Measurements from ENCODE around the gene GDPD5. TPM values are rescaled to one million over a fixed set of nuclear protein-coding genes. Genes with fewer than 3 reads are reported as not detected.

GDPD5 gene
- total RNA-seq, 3 donors from 2014 or later = 5.4 to 10.9 (median 9.8) TPM

- H3K27me3 Mint-ChIP-seq (ENCODE audit: low read depth) = no peaks in the 10 kb centered on the region
- no peak overlapping the region for H3K4me3 Mint-ChIP-seq
- no peak for DNase-seq
- H3K9me3 Mint-ChIP-seq = no peaks in the 10 kb centered on the region
- no peaks in the 10 kb centered on the region for H3K36me3 Mint-ChIP-seq (ENCODE audit: insufficient read depth)
- no peaks in the 10 kb centered on the region for H3K4me1 Mint-ChIP-seq (ENCODE audit: low read depth)
- no peak for ATAC-seq
These were observed 40.0 kb downstream of the GDPD5 start for GRCh38 chr11:75485742-75486141.

- Mint-ChIP-seq H3K36me3 (ENCODE audit: insufficient read depth) (no peaks in the 10 kb centered on the region), H3K9me3 (no peaks in the 10 kb centered on the region), H3K27me3 (ENCODE audit: low read depth) (no peaks in the 10 kb centered on the region), H3K4me3 (no peak overlapping the region), H3K4me1 (ENCODE audit: low read depth) (no peaks in the 10 kb centered on the region)
- no peak for ATAC-seq
- DNase-seq = no peak
These were observed 42.7 kb downstream of the GDPD5 start for GRCh38 chr11:75482931-75483469.

DNA sequence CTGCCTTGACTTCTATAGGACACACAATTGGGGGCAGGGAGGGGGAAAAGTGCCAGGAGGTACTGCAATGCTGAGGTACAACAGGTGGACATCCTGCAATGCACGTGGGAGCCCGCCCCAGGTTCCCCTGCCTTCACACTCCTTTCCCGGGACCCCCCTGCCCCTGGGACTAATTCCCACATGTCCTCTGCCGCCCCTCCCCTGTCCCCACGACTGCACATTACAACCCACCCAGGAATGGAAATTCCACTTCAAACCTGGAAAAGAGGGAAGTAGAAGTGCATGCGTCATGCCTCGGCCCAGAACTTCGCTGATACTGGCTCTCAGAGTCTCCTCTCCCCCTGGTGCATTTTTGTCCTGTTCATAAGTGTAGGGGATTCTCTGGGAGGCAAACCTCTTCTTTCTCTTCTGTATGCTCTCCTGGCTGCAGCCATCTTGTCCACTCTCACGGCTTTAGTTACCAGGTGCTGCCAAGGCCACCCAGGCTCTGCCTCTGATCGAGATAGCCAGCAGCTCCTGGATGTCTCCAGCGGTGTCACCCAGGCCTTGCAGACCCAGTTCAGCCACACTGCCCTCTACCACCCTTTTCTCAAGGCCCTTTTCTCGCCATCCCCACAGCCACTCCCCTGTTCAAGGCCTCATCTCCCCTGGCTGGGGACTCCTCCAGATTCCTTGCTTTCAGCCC lies 43.7 kb downstream of the GDPD5 start:
- peaks cover 3% of the 10 kb centered on the region for H3K4me1 Mint-ChIP-seq (ENCODE audit: low read depth)
- H3K4me3 Mint-ChIP-seq = no peak overlapping the region
- H3K36me3 Mint-ChIP-seq (ENCODE audit: insufficient read depth) = no peaks in the 10 kb centered on the region
- H3K27me3 Mint-ChIP-seq (ENCODE audit: low read depth) = no peaks in the 10 kb centered on the region
- DNase-seq = no peak
- H3K9me3 Mint-ChIP-seq = no peaks in the 10 kb centered on the region
- ATAC-seq = no peak

DNA sequence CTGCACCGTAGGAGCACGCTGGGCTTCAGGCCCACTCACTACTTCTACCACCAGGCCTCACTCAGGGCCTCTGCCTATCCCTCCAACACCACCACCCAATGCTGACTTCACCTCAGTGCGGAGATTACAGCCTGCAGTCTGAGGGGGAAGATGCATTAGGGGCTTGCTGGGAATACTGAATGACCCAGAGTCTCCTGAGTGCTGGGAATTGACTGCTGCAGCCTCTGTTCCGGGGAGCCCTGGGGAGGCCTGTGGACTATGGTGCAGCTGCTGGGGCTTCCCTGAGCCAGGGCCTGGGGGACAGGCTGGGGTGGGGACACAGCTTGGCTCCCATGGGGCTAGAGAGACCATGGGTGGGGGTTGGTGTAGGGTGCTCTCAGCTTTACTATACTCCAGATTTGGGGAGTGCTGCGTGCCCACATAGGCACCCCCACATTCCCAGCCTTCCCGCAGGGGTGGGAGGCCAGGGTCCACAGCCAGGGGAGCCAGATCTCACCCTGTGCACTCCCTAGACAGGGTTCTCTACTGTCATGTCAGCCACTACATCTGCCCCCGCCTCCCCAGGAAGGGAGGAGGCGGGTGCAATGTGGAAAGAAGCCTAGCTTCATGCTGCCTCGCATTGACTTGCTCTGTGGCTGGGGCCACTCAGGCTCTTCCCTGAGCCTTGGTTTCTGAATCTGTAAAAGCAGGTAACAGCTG lies 44.4 kb downstream of the GDPD5 start:
- no peaks in the 10 kb centered on the region for H3K36me3 Mint-ChIP-seq (ENCODE audit: insufficient read depth)
- DNase-seq (no peak), ATAC-seq (no peak)
- H3K9me3 Mint-ChIP-seq = no peaks in the 10 kb centered on the region
- H3K27me3 Mint-ChIP-seq (ENCODE audit: low read depth) = no peaks in the 10 kb centered on the region
- H3K4me1 Mint-ChIP-seq (ENCODE audit: low read depth) = peaks cover 3% of the 10 kb centered on the region
- no peak overlapping the region for H3K4me3 Mint-ChIP-seq

GRCh38 chr11:75480185-75481175 lies 45.3 kb downstream of the GDPD5 start:
- no peak for DNase-seq
- Mint-ChIP-seq H3K4me3 (no peak overlapping the region), H3K4me1 (ENCODE audit: low read depth) (peaks cover 12% of the 10 kb centered on the region), H3K9me3 (no peaks in the 10 kb centered on the region), H3K27me3 (ENCODE audit: low read depth) (no peaks in the 10 kb centered on the region), H3K36me3 (ENCODE audit: insufficient read depth) (no peaks in the 10 kb centered on the region)
- no peak for ATAC-seq

- Mint-ChIP-seq H3K4me3 (no peak overlapping the region), H3K4me1 (ENCODE audit: low read depth) (peaks cover 20% of the 10 kb centered on the region), H3K36me3 (ENCODE audit: insufficient read depth) (no peaks in the 10 kb centered on the region), H3K27me3 (ENCODE audit: low read depth) (no peaks in the 10 kb centered on the region), H3K9me3 (no peaks in the 10 kb centered on the region)
- ATAC-seq (no peak), DNase-seq (no peak)
These were observed 46.1 kb downstream of the GDPD5 start for GRCh38 chr11:75479597-75480145.

- peaks cover 20% of the 10 kb centered on the region for H3K4me1 Mint-ChIP-seq (ENCODE audit: low read depth)
These were observed 46.8 kb downstream of the GDPD5 start for GRCh38 chr11:75478783-75479596.

GRCh38 chr11:75477614-75477935 lies 48.2 kb downstream of the GDPD5 start:
- H3K4me1 Mint-ChIP-seq (ENCODE audit: low read depth) = peaks cover 20% of the 10 kb centered on the region
- ATAC-seq (no peak), DNase-seq (no peak)
- H3K27me3 Mint-ChIP-seq (ENCODE audit: low read depth) = no peaks in the 10 kb centered on the region
- no peak overlapping the region for H3K4me3 Mint-ChIP-seq
- H3K9me3 Mint-ChIP-seq = no peaks in the 10 kb centered on the region
- H3K36me3 Mint-ChIP-seq (ENCODE audit: insufficient read depth) = peaks cover 2% of the 10 kb centered on the region

More at GRCh38 chr11:75478783-75479596, 46.8 kb downstream of the GDPD5 start:
- H3K9me3 Mint-ChIP-seq = no peaks in the 10 kb centered on the region
- no peak overlapping the region for H3K4me3 Mint-ChIP-seq
- ATAC-seq (no peak), DNase-seq (no peak)
- no peaks in the 10 kb centered on the region for H3K27me3 Mint-ChIP-seq (ENCODE audit: low read depth)
- no peaks in the 10 kb centered on the region for H3K36me3 Mint-ChIP-seq (ENCODE audit: insufficient read depth)

DNA sequence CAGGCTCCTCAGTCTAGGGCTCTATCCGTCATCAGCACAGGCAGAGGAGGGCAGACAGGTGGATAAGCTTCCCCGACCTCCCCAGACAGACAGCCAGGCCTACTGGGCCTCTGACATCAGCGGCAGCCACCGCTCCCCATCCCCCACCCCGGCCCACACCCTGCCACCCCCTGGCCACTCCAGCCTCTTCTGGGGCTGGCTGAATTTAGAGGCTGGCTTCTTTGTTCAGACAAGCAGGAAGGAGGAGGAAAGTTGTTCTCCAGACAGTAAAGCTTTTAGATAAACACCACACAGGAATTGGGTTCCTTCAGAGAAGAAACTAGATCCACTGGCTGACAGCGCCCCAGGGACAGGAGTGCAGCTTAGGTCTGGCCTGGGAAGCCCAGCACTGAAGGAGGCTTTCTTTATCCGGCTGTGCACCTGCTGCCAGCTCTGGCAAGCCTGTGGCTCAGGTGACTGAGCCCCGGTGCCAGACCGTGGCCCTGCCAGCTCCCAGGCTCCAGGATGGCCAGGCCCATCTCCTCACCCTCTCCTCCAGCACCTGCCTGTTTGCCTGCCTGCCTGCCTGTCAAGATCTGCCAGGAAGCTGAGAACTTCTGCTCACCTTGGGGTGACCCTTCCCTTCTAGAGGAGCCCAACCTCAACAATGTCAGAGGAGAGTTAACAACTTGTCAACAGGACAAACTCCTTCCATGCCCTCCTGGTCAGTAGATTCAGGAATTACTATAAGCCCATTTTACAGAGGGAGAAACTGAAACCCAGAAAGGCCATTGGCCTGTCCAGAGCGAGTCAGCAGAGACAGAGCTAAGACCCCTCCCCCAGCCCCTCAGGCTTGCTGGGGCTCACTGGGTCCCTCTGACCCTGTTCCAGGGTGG lies 48.8 kb downstream of the GDPD5 start:
- no peaks in the 10 kb centered on the region for H3K9me3 Mint-ChIP-seq
- DNase-seq (no peak), ATAC-seq (no peak)
- H3K27me3 Mint-ChIP-seq (ENCODE audit: low read depth) = no peaks in the 10 kb centered on the region
- peaks cover 20% of the 10 kb centered on the region for H3K4me1 Mint-ChIP-seq (ENCODE audit: low read depth)
- H3K36me3 Mint-ChIP-seq (ENCODE audit: insufficient read depth) = peaks cover 3% of the 10 kb centered on the region
- no peak overlapping the region for H3K4me3 Mint-ChIP-seq

GRCh38 chr11:75475767-75476650 lies 49.7 kb downstream of the GDPD5 start:
- Mint-ChIP-seq H3K27me3 (ENCODE audit: low read depth) (no peaks in the 10 kb centered on the region), H3K4me1 (ENCODE audit: low read depth) (peaks cover 20% of the 10 kb centered on the region), H3K36me3 (ENCODE audit: insufficient read depth) (peaks cover 3% of the 10 kb centered on the region), H3K4me3 (no peak overlapping the region), H3K9me3 (no peaks in the 10 kb centered on the region)
- DNase-seq = no peak
- peak; percentile 65 to 70 for ATAC-seq

DNA sequence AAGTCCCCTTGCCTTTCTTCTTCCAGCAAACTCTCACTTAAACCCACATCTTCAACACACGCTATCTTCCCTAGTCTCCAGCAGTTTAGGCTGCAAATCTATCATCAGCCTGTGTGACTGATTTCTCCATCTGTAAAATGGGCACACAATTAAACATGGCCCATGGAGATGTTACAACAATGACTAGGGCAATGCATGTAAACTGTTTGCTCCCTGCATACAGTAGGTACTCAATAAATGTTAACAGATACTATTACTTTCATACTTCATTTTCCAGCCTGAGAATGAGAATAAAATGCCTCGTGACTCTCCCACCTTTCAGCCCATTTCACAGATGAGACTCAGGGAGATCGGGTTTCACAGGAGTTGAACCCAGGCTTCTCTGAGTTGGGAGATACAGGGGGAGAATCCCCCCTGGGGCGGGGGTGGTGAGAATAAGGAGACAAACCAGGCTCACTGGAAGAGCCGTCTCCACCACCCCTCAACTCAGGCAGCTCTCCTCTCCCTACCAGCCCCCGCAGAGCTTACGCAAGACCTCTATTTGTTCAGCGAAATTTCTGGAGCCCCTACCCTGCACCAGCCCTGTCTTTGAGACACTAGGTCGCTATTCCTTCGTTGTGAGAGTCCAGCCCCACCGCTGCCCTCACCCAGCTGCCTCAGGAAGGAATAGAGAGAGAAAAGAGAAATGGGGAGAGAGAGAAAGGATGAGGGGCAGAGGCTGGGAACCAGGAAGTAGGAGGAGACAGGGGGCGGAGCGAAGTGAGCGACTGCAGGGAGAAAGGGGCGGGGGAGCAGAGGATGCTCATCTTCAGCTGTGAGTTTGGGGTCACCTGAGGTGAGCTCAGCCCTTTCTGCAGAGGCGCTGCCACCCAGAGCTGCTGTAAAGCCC lies 50.6 kb downstream of the GDPD5 start:
- ATAC-seq = peak; percentile 82 to 85
- Mint-ChIP-seq H3K9me3 (no peaks in the 10 kb centered on the region), H3K4me1 (ENCODE audit: low read depth) (peaks cover 20% of the 10 kb centered on the region), H3K4me3 (peak overlapping the region; percentile 23), H3K36me3 (ENCODE audit: insufficient read depth) (peaks cover 3% of the 10 kb centered on the region), H3K27me3 (ENCODE audit: low read depth) (no peaks in the 10 kb centered on the region)
- DNase-seq = peak; percentile 41
